Calu3 (cell line): Measurements from ENCODE around the gene CHKA. TPM values are rescaled to one million over a fixed set of nuclear protein-coding genes. Genes with fewer than 3 reads are reported as not detected.

Experiments
- BruUV-seq: library from RNA; stranded (reverse); fragments of 400-500 nt; replicated peaks from 2 replicates; lab custom pipeline; 2021; lab: Mats Ljungman, UMichigan
- CTCF ChIA-PET: fragments of 300-600 bp; sonication (Branson Sonifier 250); formaldehyde crosslinking; loops from one replicate; lab custom pipeline; 2022; ENCODE audit warnings: antibody characterized with exemption; lab: Charles Lee
- DNase-seq: peaks from one replicate; pipeline ENCODE4 v3.0.0; 2022
- H3K27ac Mint-ChIP-seq: one replicate; pipeline ENCODE4 v1.8.0; 2022; ENCODE audit warnings: mixed read lengths; ENCODE audit not compliant: unreplicated experiment
- H3K27me3 Mint-ChIP-seq: one replicate; pipeline ENCODE4 v1.8.0; 2022; ENCODE audit warnings: mixed read lengths; ENCODE audit not compliant: unreplicated experiment
- H3K36me3 Mint-ChIP-seq: one replicate; pipeline ENCODE4 v1.8.0; 2022; ENCODE audit warnings: mild to moderate bottlenecking, moderate library complexity, mixed read lengths; ENCODE audit not compliant: insufficient read depth, unreplicated experiment
- H3K4me1 Mint-ChIP-seq: one replicate; pipeline ENCODE4 v1.8.0; 2022; ENCODE audit warnings: mild to moderate bottlenecking, low read depth, mixed read lengths; ENCODE audit not compliant: unreplicated experiment
- H3K4me3 Mint-ChIP-seq: one replicate; pipeline ENCODE4 v1.8.0; 2022; ENCODE audit warnings: mild to moderate bottlenecking, low read depth, moderate library complexity, mixed read lengths; ENCODE audit not compliant: unreplicated experiment
- H3K9me3 Mint-ChIP-seq: one replicate; pipeline ENCODE4 v1.8.0; 2022; ENCODE audit warnings: low read depth, mixed read lengths; ENCODE audit not compliant: unreplicated experiment
- CTCF ChIP-seq: fragments of 200-600 bp; IDR thresholded peaks from one replicate; pipeline ENCODE4 v1.8.0; 2022; ENCODE audit warnings: antibody characterized with exemption; ENCODE audit not compliant: unreplicated experiment
- intact Hi-C: fragments of 100-400 bp; cut with micrococcal nuclease; formaldehyde crosslinking; loops from one replicate; pipeline ENCODE4 v1.10.0; 2022; ENCODE audit not compliant: unreplicated experiment
- total RNA-seq: library from RNA; stranded (reverse); gene quantifications from 2 replicates; pipeline ENCODE4 v1.2.3, GENCODE V29; 2022

Gene CHKA
- total RNA-seq, 1 experiment from 2014 or later, result 104 TPM

- DNase-seq, result no peak
- Mint-ChIP-seq H3K27me3 (no peaks in the 10 kb centered on the region), H3K9me3 (no peaks in the 10 kb centered on the region), H3K36me3 (peaks cover 21% of the 10 kb centered on the region), H3K4me3 (no peak overlapping the region), H3K4me1 (peaks cover 54% of the 10 kb centered on the region), H3K27ac (no peak overlapping the region)
- no peak for TF ChIP-seq CTCF
- CTCF ChIA-PET, result interaction anchor here (0.8 kb wide), 1 partner anchor 15 kb away, joined by 3 read pairs; no protein-coding TSS in a partner anchor
- no TSS peak for BruUV-seq
- intact Hi-C loops, result no loop called here
Observed at GRCh38 chr11:68143310-68143689, 22.1 kb upstream of the CHKA start.

- Mint-ChIP-seq H3K9me3 (no peaks in the 10 kb centered on the region), H3K27me3 (no peaks in the 10 kb centered on the region), H3K36me3 (peaks cover 21% of the 10 kb centered on the region), H3K4me3 (no peak overlapping the region), H3K27ac (peak overlapping the region; percentile 63), H3K4me1 (peaks cover 48% of the 10 kb centered on the region)
- CTCF ChIA-PET, result interaction anchor here (0.8 to 1.8 kb wide), 4 partner anchors 15 to 67 kb away, joined by 3 to 4 read pairs (median 3); no protein-coding TSS in a partner anchor
- BruUV-seq, result no TSS peak
- TF ChIP-seq CTCF, result no peak
- intact Hi-C loops, result no loop called here
- DNase-seq, result no peak
Observed at GRCh38 chr11:68142441-68143309, 21.5 kb upstream of the CHKA start.

GRCh38 chr11:68142028-68142412 lies 20.8 kb upstream of the CHKA start:
- peak; percentile 73 for DNase-seq
- TF ChIP-seq CTCF, result no peak
- no peaks in the 10 kb centered on the region for H3K27me3 Mint-ChIP-seq
- H3K4me1 Mint-ChIP-seq, result peaks cover 47% of the 10 kb centered on the region
- no peaks in the 10 kb centered on the region for H3K9me3 Mint-ChIP-seq
- intact Hi-C loops, result no loop called here
- H3K4me3 Mint-ChIP-seq, result no peak overlapping the region
- BruUV-seq, result no TSS peak
- H3K36me3 Mint-ChIP-seq, result peaks cover 21% of the 10 kb centered on the region
- CTCF ChIA-PET, result interaction anchor here (1.0 to 1.8 kb wide), 3 partner anchors 48 to 67 kb away, joined by 3 to 4 read pairs (median 3); no protein-coding TSS in a partner anchor
- peak overlapping the region; percentile 63 for H3K27ac Mint-ChIP-seq

GRCh38 chr11:68141246-68142027 lies 20.2 kb upstream of the CHKA start:
- no TSS peak for BruUV-seq
- Mint-ChIP-seq H3K9me3 (no peaks in the 10 kb centered on the region), H3K27ac (peak overlapping the region; percentile 63), H3K4me3 (no peak overlapping the region), H3K36me3 (peaks cover 16% of the 10 kb centered on the region), H3K4me1 (peaks cover 43% of the 10 kb centered on the region), H3K27me3 (no peaks in the 10 kb centered on the region)
- no peak for DNase-seq
- CTCF ChIA-PET, result interaction anchor here (0.7 to 1.8 kb wide), 5 partner anchors 13 to 68 kb away, joined by 3 to 5 read pairs (median 3); no protein-coding TSS in a partner anchor
- intact Hi-C loops, result no loop called here
- TF ChIP-seq CTCF, result no peak
